Left lung (tissue), 10 donors: ENCODE data around the gene DNAJC5G. TPM values are rescaled to one million over a fixed set of nuclear protein-coding genes. Genes with fewer than 3 reads are reported as not detected.

Experiments
- ATAC-seq: fragments of 200-7000 bp; cut with Tn5 transposase; one replicate; pipeline ENCODE4 v1.9.1; 2020; ENCODE audit warnings: moderate library complexity
- DNase-seq, 4 donors: peaks; one replicate each; pipeline ENCODE4 v3.0.0-alpha.2; 2013 to 2020
- H3K27ac ChIP-seq, 2 donors: fragments of 200-600 bp; sonication (generic) in 1 of 2; one replicate each; pipeline versions ENCODE4 v1.5.0 to v1.8.0; 2020 to 2021
- H3K27me3 ChIP-seq, 2 donors: fragments of 200-600 bp; sonication (generic) in 1 of 2; one replicate each; pipeline versions ENCODE4 v1.5.0 to v1.8.0; 2020 to 2021
- H3K36me3 ChIP-seq, 2 donors: fragments of 200-600 bp; sonication (generic) in 1 of 2; one replicate each; pipeline versions ENCODE4 v1.5.0 to v1.8.0; 2020 to 2021
- H3K4me1 ChIP-seq, 2 donors: fragments of 200-600 bp; one replicate each; pipeline ENCODE4 v1.8.0; 2021
- H3K4me3 ChIP-seq, 2 donors: fragments of 200-600 bp; sonication (generic) in 1 of 2; one replicate each; pipeline versions ENCODE4 v1.5.0 to v1.8.0; 2020 to 2021; ENCODE audit warnings: mild to moderate bottlenecking in 1 of 2
- H3K9me3 ChIP-seq, 2 donors: fragments of 200-600 bp; sonication (generic) in 1 of 2; one replicate each; pipeline versions ENCODE4 v1.5.0 to v1.8.0; 2020 to 2021
- CTCF ChIP-seq, 2 donors: fragments of 200-600 bp; sonication (generic) in 1 of 2; IDR thresholded peaks; one replicate each; pipeline versions ENCODE4 v1.5.0 to v1.8.0; 2021; ENCODE audit warnings: antibody characterized with exemption in 2 of 2
- intact Hi-C, 2 donors: fragments of 100-400 bp; cut with DNase I; formaldehyde crosslinking; loops; one replicate each; pipeline versions ENCODE4 v1.11.2 to v1.14.2; 2022
- polyA plus RNA-seq, 6 donors: library from polyadenylated mRNA; unstranded; fragments of 120-200 nt; gene quantifications; one replicate each; pipeline ENCODE4 v1.2.1, GENCODE V29; 2013; ENCODE audit not compliant: insufficient read length in 6 of 6
- total RNA-seq, 2 donors: library from RNA; stranded (reverse); fragmentation: NEBNext Ultra II Directional; extraction: Animal tissue kit (Norgen Biotek cat#: 25700); gene quantifications; one replicate each; pipeline ENCODE4 v1.2.1, GENCODE V29; 2021
- donor health status: DM: no; HTN: yes; CAD: no.
- donor health status: DM: no; HTN: no; CAD: no.

The DNAJC5G gene
- total and polyA plus RNA-seq, 8 donors = 0.19 to 0.41 (median 0.30) TPM; not detected in 2

- TF ChIP-seq CTCF (IDR thresholded peaks at IDR 0.05) = peak in 1 of 2 donors; percentile 34
- peak overlapping the region in 1 of 2 donors; percentile 39 for H3K27ac ChIP-seq
- DNase-seq (peak in 2 of 4 donors; percentile 83), ATAC-seq (peak; percentile 71)
- H3K36me3 ChIP-seq = peaks cover 0 to 19% of the 10 kb centered on the region in 2 donors
- H3K27me3 ChIP-seq = no peaks in the 10 kb centered on the region
- intact Hi-C loops = no loop called here
- H3K4me1 ChIP-seq = peaks cover 14 to 38% of the 10 kb centered on the region in 2 donors
- no peak overlapping the region for H3K4me3 ChIP-seq
- H3K9me3 ChIP-seq = no peaks in the 10 kb centered on the region
These were observed 45.8 kb downstream of the DNAJC5G start for GRCh38 chr2:27320958-27321543.

GRCh38 chr2:27322301-27322765 is 47.1 kb downstream of the DNAJC5G start:
- Histone ChIP-seq H3K4me1 (peaks cover 14 to 34% of the 10 kb centered on the region in 2 donors), H3K9me3 (no peaks in the 10 kb centered on the region), H3K27ac (peak overlapping the region; percentile 89 to 94), H3K36me3 (peaks cover 0 to 21% of the 10 kb centered on the region in 2 donors), H3K27me3 (no peaks in the 10 kb centered on the region), H3K4me3 (peak overlapping the region; percentile 62 to 81)
- intact Hi-C loops = no loop called here
- DNase-seq = no peak
- no peak for TF ChIP-seq CTCF (IDR thresholded peaks at IDR 0.05)
- ATAC-seq = peak; percentile 23

DNA sequence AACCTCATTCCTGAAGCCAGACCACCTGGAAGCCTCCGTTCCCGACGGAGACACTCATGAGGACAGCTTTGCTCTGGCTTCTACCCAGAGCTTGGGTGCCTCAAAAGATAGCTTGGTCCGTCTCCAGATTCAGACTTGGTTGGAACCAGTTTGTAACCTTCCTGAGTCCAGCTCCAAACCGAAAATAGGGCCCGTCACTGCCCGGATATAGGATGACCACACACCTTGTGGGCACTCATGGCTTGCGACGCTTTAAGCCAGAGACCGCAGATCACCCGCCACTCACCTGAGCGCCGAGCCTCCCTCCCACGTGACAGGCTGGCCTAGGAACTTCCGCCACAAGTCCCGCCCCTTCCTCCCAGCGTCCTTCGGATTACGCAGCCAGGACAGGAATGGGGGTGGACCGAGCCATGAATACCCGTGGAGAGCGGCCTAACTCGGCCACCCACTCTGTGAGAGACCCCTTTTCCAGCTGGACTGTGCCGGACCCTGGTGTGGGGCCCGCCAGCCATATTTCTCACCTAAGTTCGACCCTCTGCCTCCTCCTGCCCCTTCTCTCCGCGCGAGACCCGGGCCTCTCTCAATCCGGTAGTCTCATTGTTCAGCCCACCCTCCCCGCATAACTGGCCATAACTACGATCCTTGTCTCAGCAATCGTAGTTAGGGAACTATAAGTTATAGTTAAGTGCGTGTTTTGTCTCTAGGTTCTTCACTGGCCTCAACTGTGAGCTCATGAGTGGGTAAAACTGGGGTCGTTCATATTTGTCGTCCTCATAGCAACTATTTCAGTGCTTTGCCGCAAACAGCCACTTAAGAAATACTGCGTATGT is 47.7 kb downstream of the DNAJC5G start, which contains the start of gene MPV17:
TSS of gene MPV17 (minus strand) at position 332 of the 830 bp plus-strand sequence. CDS start 580 bp downstream, outside the sequence.
- intact Hi-C loops = no loop called here
- H3K9me3 ChIP-seq = no peaks in the 10 kb centered on the region
- H3K27ac ChIP-seq = peak within 1 kb of the TSS; percentile 89 to 94
- H3K4me1 ChIP-seq = peaks cover 14 to 33% of the 10 kb centered on the region in 2 donors
- DNase-seq (peak; percentile 88 to 96 (median 94)), ATAC-seq (peak; percentile 93)
- H3K4me3 ChIP-seq = peak within 1 kb of the TSS; percentile 62 to 81
- no peak for TF ChIP-seq CTCF (IDR thresholded peaks at IDR 0.05)
- peaks cover 0 to 23% of the 10 kb centered on the region in 2 donors for H3K36me3 ChIP-seq
- H3K27me3 ChIP-seq = no peaks in the 10 kb centered on the region

- peak overlapping the region; percentile 62 to 81 for H3K4me3 ChIP-seq
- ATAC-seq = peak; percentile 45
- intact Hi-C loops = no loop called here
These were observed 48.5 kb downstream of the DNAJC5G start for GRCh38 chr2:27323596-27324285.

More at GRCh38 chr2:27323596-27324285, 48.5 kb downstream of the DNAJC5G start:
- H3K27me3 ChIP-seq = no peaks in the 10 kb centered on the region
- H3K27ac ChIP-seq = peak overlapping the region; percentile 89 to 94
- H3K36me3 ChIP-seq = peaks cover 0 to 30% of the 10 kb centered on the region in 2 donors
- no peak for TF ChIP-seq CTCF (IDR thresholded peaks at IDR 0.05)
- peaks cover 14 to 33% of the 10 kb centered on the region in 2 donors for H3K4me1 ChIP-seq
- peak in 2 of 4 donors; percentile 24 to 26 for DNase-seq
- H3K9me3 ChIP-seq = no peaks in the 10 kb centered on the region
